A673 (cell line): ENCODE measurements around the gene LAMB4.

Source experiments
- CTCF ChIP-seq: fragments of 300-800, 200-600 bp; sonication (generic); conservative IDR thresholded peaks from 2 replicates; pipeline ENCODE4 v1.5.1; 2017; ENCODE audit warnings: low read depth, mild to moderate bottlenecking, antibody characterized with exemption, low read length, moderate library complexity, mixed read lengths
- EZH2 ChIP-seq: fragments of 200-600 bp; sonication (generic); IDR thresholded peaks from 2 replicates; pipeline ENCODE4 v1.6.1; 2017; ENCODE audit warnings: borderline replicate concordance, low read depth, mild to moderate bottlenecking, mixed read lengths, antibody characterized with exemption, low read length; ENCODE audit not compliant: poor library complexity, severe bottlenecking

GRCh38 chr7:108018668-108019067 is 111.5 kb downstream of the LAMB4 start:
- no peak for TF ChIP-seq CTCF
- TF ChIP-seq EZH2 = no peak
